GM18502 (cell line): Measurements from ENCODE around the gene ROS1.
A peak's percentile ranks its signal among the peaks of the same experiment; 100 is the strongest.
"Not testable (repeated sequence)": the region's sequence is repeated elsewhere in the genome, so short reads cannot be mapped to it uniquely, and the experiment has no call there.

Source experiments
- ATAC-seq: cut with Tn5 transposase; IDR thresholded peaks from one replicate; pipeline ENCODE4 v1.9.1; 2021; ENCODE audit warnings: mild to moderate bottlenecking; ENCODE audit not compliant: unreplicated experiment, poor library complexity

ROS1 gene

GRCh38 chr6:117270843-117271507, 154.8 kb downstream of the ROS1 start:
- ATAC-seq: no peak

GRCh38 chr6:117270055-117270842, 155.5 kb downstream of the ROS1 start:
- ATAC-seq: no peak

GRCh38 chr6:117269638-117270054, 156.1 kb downstream of the ROS1 start:
- ATAC-seq: no peak

GRCh38 chr6:117268924-117269323, 156.8 kb downstream of the ROS1 start:
- no peak for ATAC-seq

GRCh38 chr6:117267766-117268534, 157.8 kb downstream of the ROS1 start:
- ATAC-seq: no peak

- ATAC-seq: no peak
Observed at GRCh38 chr6:117267054-117267347, 158.7 kb downstream of the ROS1 start.

GRCh38 chr6:117266257-117267053, 159.3 kb downstream of the ROS1 start:
- no peak for ATAC-seq

DNA sequence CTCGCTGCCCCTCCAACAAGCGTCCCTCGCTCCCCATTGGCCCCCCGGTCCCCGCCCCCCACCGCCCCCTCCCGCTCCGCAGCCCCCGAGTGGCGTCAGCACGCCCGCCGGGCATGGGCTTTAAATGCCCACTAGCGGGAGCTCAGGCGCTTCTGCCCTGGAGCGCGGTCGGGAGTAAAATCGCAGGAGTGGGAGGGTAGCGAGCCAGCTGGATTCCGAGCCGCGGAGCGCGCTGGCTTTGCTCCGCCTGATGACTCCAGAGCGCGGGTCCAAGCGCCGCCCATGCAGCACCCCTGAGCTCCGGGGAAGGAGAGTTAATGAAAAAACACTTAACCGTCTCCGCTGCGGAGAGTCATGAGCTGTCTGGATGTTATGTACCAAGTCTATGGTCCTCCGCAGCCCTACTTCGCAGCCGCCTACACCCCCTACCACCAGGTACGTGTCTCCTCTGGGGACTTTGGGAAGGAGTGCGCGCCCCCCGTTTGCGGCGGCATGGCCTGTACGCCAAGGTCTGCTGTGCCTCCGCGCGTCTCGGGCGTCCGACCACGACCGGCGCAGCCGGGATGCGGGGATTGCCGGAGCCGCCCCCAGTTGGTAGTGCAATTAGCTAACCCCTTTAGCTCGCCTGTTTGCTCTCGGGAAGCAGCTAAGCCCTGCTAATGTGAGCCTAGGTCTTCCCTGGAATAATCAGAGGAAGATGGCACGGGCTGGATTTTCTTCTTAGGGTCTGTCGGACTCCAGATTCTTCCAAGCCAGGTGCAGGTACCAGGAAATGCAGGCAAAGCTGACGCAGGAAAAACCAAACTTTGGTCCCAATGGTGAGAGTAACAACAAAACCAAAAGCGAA, 160.1 kb downstream of the ROS1 start, which contains the start of gene VGLL2:
Gene VGLL2, plus strand, starts transcription at position 149 of the 847 bp plus-strand sequence. Its CDS starts 206 bp downstream, at position 355.
- peak; percentile 26 for ATAC-seq

GRCh38 chr6:117264692-117265409, 160.9 kb downstream of the ROS1 start:
- peak; percentile 72 for ATAC-seq

DNA sequence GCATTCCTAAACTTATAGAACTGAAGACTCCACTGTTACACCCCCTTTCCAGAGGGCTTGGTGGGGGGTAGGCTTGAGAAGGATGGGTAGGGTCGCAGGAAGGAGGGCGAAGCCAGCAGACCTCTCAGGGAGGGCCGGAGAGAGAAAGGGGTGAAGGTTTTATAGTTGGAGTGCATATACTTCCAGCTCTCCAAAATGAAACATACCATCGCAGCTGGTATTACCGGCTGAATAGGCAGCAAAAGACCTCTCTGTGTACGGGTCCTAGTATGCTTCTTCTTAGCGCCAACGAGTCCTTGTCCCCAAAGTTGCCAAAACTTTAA, 161.4 kb downstream of the ROS1 start:
- ATAC-seq: peak; percentile 5

GRCh38 chr6:117263353-117263927, 162.3 kb downstream of the ROS1 start:
- no peak for ATAC-seq

DNA sequence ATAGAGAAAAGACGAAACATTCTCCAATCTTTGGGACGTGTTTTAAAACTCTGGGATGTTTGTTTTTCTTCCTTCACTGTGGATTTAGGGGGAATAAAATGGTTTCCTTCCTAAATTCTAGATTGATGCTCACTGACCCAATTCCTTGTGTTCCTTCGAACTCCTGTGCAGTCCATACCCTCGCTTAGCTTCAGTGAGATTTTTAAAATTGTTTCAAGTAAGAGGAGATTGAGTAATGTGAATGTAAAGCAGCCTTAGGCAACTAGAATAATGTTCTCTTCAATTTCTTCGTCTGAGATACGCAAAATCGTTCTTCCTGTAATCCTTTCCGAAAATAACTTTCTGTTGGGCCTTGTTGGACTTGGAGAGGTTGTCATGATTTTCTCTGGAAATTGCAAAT, 162.9 kb downstream of the ROS1 start:
- ATAC-seq: no peak

- ATAC-seq: no peak
Observed at GRCh38 chr6:117253785-117254184, 172.0 kb downstream of the ROS1 start.

DNA sequence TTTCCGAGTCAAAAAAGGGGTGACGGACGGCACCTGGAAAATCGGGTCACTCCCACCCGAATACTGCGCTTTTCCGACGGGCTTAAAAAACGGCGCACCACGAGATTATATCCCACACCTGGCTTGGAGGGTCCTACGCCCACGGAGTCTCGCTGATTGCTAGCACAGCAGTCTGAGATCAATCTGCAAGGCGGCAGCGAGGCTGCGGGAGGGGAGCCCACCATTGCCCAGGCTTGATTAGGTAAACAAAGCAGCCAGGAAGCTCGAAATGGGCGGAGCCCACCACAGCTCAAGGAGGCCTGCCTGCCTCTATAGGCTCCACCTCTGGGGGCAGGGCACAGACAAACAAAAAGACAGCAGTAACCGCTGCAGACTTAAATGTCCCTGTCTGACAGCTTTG, 180.8 kb downstream of the ROS1 start:
- not testable (repeated sequence) for ATAC-seq

DNA sequence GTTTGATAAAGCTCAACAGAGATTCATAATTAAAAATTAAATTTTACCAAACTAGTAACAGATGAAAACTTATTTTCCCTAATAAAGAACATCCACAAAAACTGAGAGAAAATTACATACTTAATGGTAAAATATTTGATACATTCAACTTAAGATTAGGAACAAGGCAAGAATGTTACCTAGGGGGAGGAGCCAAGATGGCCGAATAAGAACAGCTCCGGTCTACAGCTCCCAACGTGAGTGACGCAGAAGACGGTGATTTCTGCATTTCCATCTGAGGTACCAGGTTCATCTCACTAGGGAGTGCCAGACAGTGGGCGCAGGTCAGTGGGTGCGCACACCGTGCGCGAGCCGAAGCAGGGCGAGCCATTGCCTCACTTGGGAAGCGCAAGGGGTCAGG, 181.2 kb downstream of the ROS1 start:
- not testable (repeated sequence) for ATAC-seq
